Measurements from ENCODE around the gene PNPLA7.

The PNPLA7 gene

DNA sequence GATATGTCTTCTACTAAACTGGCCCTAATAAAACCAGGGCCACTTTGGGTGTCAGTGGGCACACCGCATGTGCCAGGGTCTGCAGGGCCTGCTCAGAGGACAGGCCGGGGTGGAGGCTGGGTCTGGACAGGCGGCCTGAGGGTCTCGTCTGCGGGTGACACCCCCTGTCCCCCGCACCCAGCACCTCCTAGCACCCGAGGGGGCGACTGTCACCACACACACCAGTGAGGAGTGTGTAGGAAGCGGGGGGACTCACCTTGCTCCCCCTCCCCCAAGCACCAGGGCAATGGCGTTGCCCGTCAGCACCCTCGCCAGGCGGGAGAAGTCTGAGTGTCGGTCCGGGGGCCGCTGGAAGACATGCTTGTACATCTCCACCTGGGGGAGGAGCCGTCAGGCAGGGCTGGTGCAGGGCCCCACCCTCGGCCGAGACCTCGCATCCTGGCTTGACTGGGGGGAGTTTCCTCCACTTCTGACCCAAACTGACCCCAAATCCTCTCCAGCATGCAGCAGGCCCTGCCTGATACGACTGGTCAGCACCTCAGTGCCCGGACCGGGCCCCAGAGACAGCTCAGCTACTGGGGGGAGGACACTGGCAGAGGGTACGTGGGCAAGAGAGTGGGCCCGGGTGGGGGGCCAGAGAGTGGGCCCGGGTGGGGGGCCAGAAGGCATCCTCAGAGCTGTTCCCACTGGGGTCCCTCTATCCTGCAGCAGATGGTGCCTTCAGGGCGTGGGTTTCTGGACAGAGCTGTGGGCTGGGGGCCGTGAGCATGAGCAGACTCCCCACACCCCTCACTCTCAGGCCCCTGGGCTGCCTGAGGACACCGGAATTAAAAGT lies 72.2 kb downstream of the PNPLA7 start (continued):
- TF ChIP-seq ZNF18 (tag by site-specific recombination; IDR thresholded peaks at IDR 0.05) (no peak), OVOL3 (tag by site-specific recombination; IDR thresholded peaks at IDR 0.05) (no peak), ZBTB17 (tag by site-specific recombination; IDR thresholded peaks at IDR 0.05) (no peak), ZBTB20 (tag by site-specific recombination; IDR thresholded peaks at IDR 0.05) (no peak)

GRCh38 chr9:137476856-137477255 lies 73.3 kb downstream of the PNPLA7 start:
- CTCF ChIA-PET: no interaction called here
- TF ChIP-seq ZNF639 (tag by site-specific recombination; IDR thresholded peaks at IDR 0.05) (no peak), ZSCAN30 (tag by site-specific recombination; IDR thresholded peaks at IDR 0.05) (no peak), GLI4 (tag by site-specific recombination; IDR thresholded peaks at IDR 0.05) (no peak), ZFP69B (tag by site-specific recombination; IDR thresholded peaks at IDR 0.05) (no peak), ZNF830 (tag by site-specific recombination; IDR thresholded peaks at IDR 0.05; ENCODE audit: low read depth) (no peak), ZFP41 (tag by site-specific recombination; IDR thresholded peaks at IDR 0.05; ENCODE audit: borderline replicate concordance) (no peak), ZNF223 (tag by site-specific recombination; IDR thresholded peaks at IDR 0.05) (no peak), ZNF18 (tag by site-specific recombination; IDR thresholded peaks at IDR 0.05) (no peak), HOXA7 (CRISPR knock-in tag; IDR thresholded peaks at IDR 0.05; ENCODE audit: borderline replicate concordance) (no peak), BCL11B (tag by site-specific recombination; IDR thresholded peaks at IDR 0.05; ENCODE audit: low read depth) (no peak), ZNF549 (tag by site-specific recombination; IDR thresholded peaks at IDR 0.05) (no peak), ZNF626 (tag by site-specific recombination; IDR thresholded peaks at IDR 0.05) (no peak), ZNF629 (tag by site-specific recombination; IDR thresholded peaks at IDR 0.05) (no peak), PRDM6 (tag by site-specific recombination; IDR thresholded peaks at IDR 0.05) (no peak), ZNF423 (tag by site-specific recombination; IDR thresholded peaks at IDR 0.05) (no peak), SCRT2 (tag by site-specific recombination; IDR thresholded peaks at IDR 0.05) (no peak), PRDM10 (tag by site-specific recombination; IDR thresholded peaks at IDR 0.05) (no peak)
- TF ChIP-seq, protein P1, sequence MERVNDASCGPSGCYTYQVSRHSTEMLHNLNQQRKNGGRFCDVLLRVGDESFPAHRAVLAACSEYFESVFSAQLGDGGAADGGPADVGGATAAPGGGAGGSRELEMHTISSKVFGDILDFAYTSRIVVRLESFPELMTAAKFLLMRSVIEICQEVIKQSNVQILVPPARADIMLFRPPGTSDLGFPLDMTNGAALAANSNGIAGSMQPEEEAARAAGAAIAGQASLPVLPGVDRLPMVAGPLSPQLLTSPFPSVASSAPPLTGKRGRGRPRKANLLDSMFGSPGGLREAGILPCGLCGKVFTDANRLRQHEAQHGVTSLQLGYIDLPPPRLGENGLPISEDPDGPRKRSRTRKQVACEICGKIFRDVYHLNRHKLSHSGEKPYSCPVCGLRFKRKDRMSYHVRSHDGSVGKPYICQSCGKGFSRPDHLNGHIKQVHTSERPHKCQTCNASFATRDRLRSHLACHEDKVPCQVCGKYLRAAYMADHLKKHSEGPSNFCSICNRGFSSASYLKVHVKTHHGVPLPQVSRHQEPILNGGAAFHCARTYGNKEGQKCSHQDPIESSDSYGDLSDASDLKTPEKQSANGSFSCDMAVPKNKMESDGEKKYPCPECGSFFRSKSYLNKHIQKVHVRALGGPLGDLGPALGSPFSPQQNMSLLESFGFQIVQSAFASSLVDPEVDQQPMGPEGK (tag by site-specific recombination; IDR thresholded peaks at IDR 0.05): no peak

More at GRCh38 chr9:137476856-137477255, 73.3 kb downstream of the PNPLA7 start:
- no peak overlapping the region for H3K27ac ChIP-seq (ENCODE audit: extremely low read depth, low read depth, low read length)
- no peaks in the 10 kb centered on the region for H3K36me3 ChIP-seq (ENCODE audit: control insufficient read depth in 2 of 2, insufficient read depth in 1 of 2, low read length in 2 of 2)
- no peak overlapping the region for H3K4me3 ChIP-seq (ENCODE audit: low read depth, low read length)
- POLR2A ChIA-PET: no interaction called here
- H3K4me1 ChIP-seq (ENCODE audit: control insufficient read depth, insufficient read depth, low read length): no peaks in the 10 kb centered on the region
- no peaks in the 10 kb centered on the region for H3K9me3 ChIP-seq (ENCODE audit: control insufficient read depth, insufficient read depth, low read depth, low read length)

Data from HEK293 (cell line).